NCI-H2107 treated with DMSO at 0.1 percent for 48 hours (cell line): ENCODE data around the gene EFS.
"Not testable (repeated sequence)": the region's sequence is repeated elsewhere in the genome, so short reads cannot be mapped to it uniquely, and the experiment has no call there.

Source experiments
- DNase-seq: peaks from one replicate; lab custom pipeline; 2025; ENCODE audit not compliant: unreplicated experiment; lab: John Stamatoyannopoulos, UW

The EFS gene

GRCh38 chr14:23365036-23365731 lies at the start of gene EFS:
EFS (minus strand) TSS chr14:23365172; CDS start chr14:23365025, 147 bp downstream.
- no peak for DNase-seq

GRCh38 chr14:23414254-23414653 lies 49.3 kb upstream of the EFS start:
- DNase-seq: no peak

- DNase-seq: no peak
Measured at GRCh38 chr14:23413681-23414080, 48.7 kb upstream of the EFS start.

GRCh38 chr14:23411563-23412525 lies 46.9 kb upstream of the EFS start:
- no peak for DNase-seq

- DNase-seq: no peak
Measured at GRCh38 chr14:23409966-23410635, 45.1 kb upstream of the EFS start.

GRCh38 chr14:23409475-23409874 lies 44.5 kb upstream of the EFS start:
- no peak for DNase-seq

GRCh38 chr14:23408307-23408630 lies 43.3 kb upstream of the EFS start:
- no peak for DNase-seq

- DNase-seq: no peak
Measured at GRCh38 chr14:23407516-23408306, 42.7 kb upstream of the EFS start, which contains the start of gene MYH6. MYH6 (minus strand) TSS chr14:23408273; CDS start chr14:23407223, 1,050 bp downstream.

GRCh38 chr14:23406725-23407355 lies 41.9 kb upstream of the EFS start:
- no peak for DNase-seq

- peak; percentile 99 for DNase-seq
Measured at GRCh38 chr14:23406244-23406643, 41.3 kb upstream of the EFS start.

- no peak for DNase-seq
Measured at GRCh38 chr14:23405516-23406025, 40.6 kb upstream of the EFS start.

GRCh38 chr14:23405096-23405495 lies 40.1 kb upstream of the EFS start:
- no peak for DNase-seq

GRCh38 chr14:23404331-23404900 lies 39.4 kb upstream of the EFS start:
- no peak for DNase-seq

- no peak for DNase-seq
Measured at GRCh38 chr14:23403908-23404307, 38.9 kb upstream of the EFS start.

- DNase-seq: no peak
Measured at GRCh38 chr14:23403139-23403438, 38.1 kb upstream of the EFS start.

GRCh38 chr14:23402296-23403138 lies 37.5 kb upstream of the EFS start:
- DNase-seq: no peak

- DNase-seq: no peak
Measured at GRCh38 chr14:23401291-23401690, 36.3 kb upstream of the EFS start.

GRCh38 chr14:23400496-23401149 lies 35.7 kb upstream of the EFS start:
- not testable (repeated sequence) for DNase-seq

GRCh38 chr14:23399591-23399990 lies 34.6 kb upstream of the EFS start:
- DNase-seq: no peak
